ENCODE measurements around the gene APBA2. TPM values are rescaled to one million over a fixed set of nuclear protein-coding genes. Genes with fewer than 3 reads are reported as not detected.

APBA2 gene
- polyA plus RNA-seq, 1 donor: 3.5 TPM

DNA sequence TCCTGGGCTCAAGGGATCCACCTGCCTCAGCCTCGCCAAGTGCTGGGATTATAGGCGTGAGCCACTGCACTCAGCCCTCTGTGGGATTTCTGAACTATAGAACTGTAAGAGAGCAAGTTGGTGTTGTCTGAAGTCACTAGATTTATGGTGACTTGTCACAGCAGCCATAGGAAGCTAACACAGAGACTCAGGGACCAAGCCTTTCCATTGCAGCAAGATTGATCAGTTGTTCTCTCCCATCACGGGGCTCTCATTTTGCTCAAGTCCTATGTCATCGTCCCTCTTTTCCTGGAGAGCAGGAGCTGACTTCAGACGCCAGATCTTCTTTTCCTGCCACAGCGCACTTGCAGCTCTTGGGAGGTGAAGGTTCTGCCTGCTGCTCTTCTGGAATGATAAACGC lies 61.0 kb downstream of the APBA2 start:
- Histone ChIP-seq H3K36me3 (ENCODE audit: control insufficient read depth, insufficient read depth, low read length) (no peaks in the 10 kb centered on the region), H3K27me3 (ENCODE audit: control insufficient read depth, insufficient read depth, low read length) (no peaks in the 10 kb centered on the region), H3K9me3 (ENCODE audit: control insufficient read depth, low read depth, low read length) (no peaks in the 10 kb centered on the region), H3K4me1 (ENCODE audit: control insufficient read depth, insufficient read depth, low read length) (no peaks in the 10 kb centered on the region), H3K4me3 (ENCODE audit: low read length) (no peak overlapping the region), H3K27ac (ENCODE audit: low read length) (no peak overlapping the region)
- WGBS (ENCODE audit: insufficient coverage, low lambda C conversion rate): no CpG with 5 or more reads among the region's 7 CpGs
- DNase-seq: no peak

- DNase-seq: no peak
- H3K27ac ChIP-seq (ENCODE audit: low read length): no peak overlapping the region
- H3K9me3 ChIP-seq (ENCODE audit: control insufficient read depth, low read depth, low read length): no peaks in the 10 kb centered on the region
- H3K27me3 ChIP-seq (ENCODE audit: control insufficient read depth, insufficient read depth, low read length): no peaks in the 10 kb centered on the region
- no CpG with 5 or more reads among the region's 7 CpGs for WGBS (ENCODE audit: insufficient coverage, low lambda C conversion rate)
- H3K4me1 ChIP-seq (ENCODE audit: control insufficient read depth, insufficient read depth, low read length): no peaks in the 10 kb centered on the region
- H3K36me3 ChIP-seq (ENCODE audit: control insufficient read depth, insufficient read depth, low read length): no peaks in the 10 kb centered on the region
- H3K4me3 ChIP-seq (ENCODE audit: low read length): no peak overlapping the region
Measured at GRCh38 chr15:28947221-28947674, 61.5 kb downstream of the APBA2 start.

DNA sequence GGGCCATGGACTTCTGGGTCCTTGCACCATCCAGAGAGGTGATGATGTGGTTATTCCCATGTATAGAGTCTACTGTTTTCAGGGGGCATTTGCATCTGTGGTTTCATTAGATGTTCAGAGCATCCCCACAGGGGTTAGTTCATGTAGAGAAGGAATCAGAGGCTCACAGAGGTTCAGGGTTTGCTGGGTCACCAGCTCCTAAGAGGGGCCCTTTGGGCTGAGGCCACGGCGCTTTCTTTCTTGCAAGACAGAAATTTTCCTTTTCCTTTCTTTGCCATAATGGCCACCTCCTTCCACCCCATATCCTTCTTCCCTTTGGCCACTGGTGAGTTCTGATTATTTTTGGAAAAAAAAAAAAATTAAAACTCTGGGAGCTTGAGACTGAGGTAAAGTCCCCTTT lies 62.3 kb downstream of the APBA2 start:
- Histone ChIP-seq H3K4me3 (ENCODE audit: low read length) (no peak overlapping the region), H3K9me3 (ENCODE audit: control insufficient read depth, low read depth, low read length) (no peaks in the 10 kb centered on the region), H3K27me3 (ENCODE audit: control insufficient read depth, insufficient read depth, low read length) (no peaks in the 10 kb centered on the region), H3K27ac (ENCODE audit: low read length) (no peak overlapping the region), H3K4me1 (ENCODE audit: control insufficient read depth, insufficient read depth, low read length) (no peaks in the 10 kb centered on the region), H3K36me3 (ENCODE audit: control insufficient read depth, insufficient read depth, low read length) (no peaks in the 10 kb centered on the region)
- no CpG with 5 or more reads among the region's 2 CpGs for WGBS (ENCODE audit: insufficient coverage, low lambda C conversion rate)
- DNase-seq: no peak

DNA sequence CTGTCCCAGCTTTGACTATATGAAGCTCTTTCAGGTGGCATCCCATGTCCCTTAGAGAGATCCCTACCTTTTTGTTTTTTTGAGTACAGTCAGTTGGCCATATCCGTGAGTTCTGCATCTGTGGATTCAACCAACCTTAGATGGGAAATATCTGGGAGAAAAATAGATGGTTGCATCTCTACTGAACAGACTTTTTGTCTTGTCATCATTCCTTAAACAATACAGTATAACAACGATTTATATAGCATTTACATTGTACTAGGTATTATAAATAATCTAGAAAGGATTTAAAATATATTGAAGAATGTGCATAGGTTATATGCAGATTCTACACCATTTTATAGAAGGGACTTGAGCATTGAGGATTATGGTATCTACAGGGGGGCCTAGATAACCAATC lies 65.1 kb downstream of the APBA2 start:
- no peak for DNase-seq
- no peaks in the 10 kb centered on the region for H3K36me3 ChIP-seq (ENCODE audit: control insufficient read depth, insufficient read depth, low read length)
- no peaks in the 10 kb centered on the region for H3K4me1 ChIP-seq (ENCODE audit: control insufficient read depth, insufficient read depth, low read length)
- H3K27ac ChIP-seq (ENCODE audit: low read length): no peak overlapping the region
- no CpG with 5 or more reads among the region's 2 CpGs for WGBS (ENCODE audit: insufficient coverage, low lambda C conversion rate)
- H3K4me3 ChIP-seq (ENCODE audit: low read length): no peak overlapping the region
- H3K27me3 ChIP-seq (ENCODE audit: control insufficient read depth, insufficient read depth, low read length): no peaks in the 10 kb centered on the region
- H3K9me3 ChIP-seq (ENCODE audit: control insufficient read depth, low read depth, low read length): no peaks in the 10 kb centered on the region

GRCh38 chr15:28952666-28953491 lies 67.1 kb downstream of the APBA2 start:
- no peaks in the 10 kb centered on the region for H3K9me3 ChIP-seq (ENCODE audit: control insufficient read depth, low read depth, low read length)
- DNase-seq: no peak
- H3K27ac ChIP-seq (ENCODE audit: low read length): no peak overlapping the region
- no peak overlapping the region for H3K4me3 ChIP-seq (ENCODE audit: low read length)
- no peaks in the 10 kb centered on the region for H3K27me3 ChIP-seq (ENCODE audit: control insufficient read depth, insufficient read depth, low read length)
- H3K36me3 ChIP-seq (ENCODE audit: control insufficient read depth, insufficient read depth, low read length): no peaks in the 10 kb centered on the region
- H3K4me1 ChIP-seq (ENCODE audit: control insufficient read depth, insufficient read depth, low read length): no peaks in the 10 kb centered on the region
- WGBS (ENCODE audit: insufficient coverage, low lambda C conversion rate): no CpG with 5 or more reads among the region's 7 CpGs

GRCh38 chr15:28953573-28954195 lies 67.9 kb downstream of the APBA2 start:
- DNase-seq: no peak
- Histone ChIP-seq H3K36me3 (ENCODE audit: control insufficient read depth, insufficient read depth, low read length) (no peaks in the 10 kb centered on the region), H3K27me3 (ENCODE audit: control insufficient read depth, insufficient read depth, low read length) (no peaks in the 10 kb centered on the region), H3K9me3 (ENCODE audit: control insufficient read depth, low read depth, low read length) (no peaks in the 10 kb centered on the region), H3K4me3 (ENCODE audit: low read length) (no peak overlapping the region), H3K27ac (ENCODE audit: low read length) (no peak overlapping the region), H3K4me1 (ENCODE audit: control insufficient read depth, insufficient read depth, low read length) (no peaks in the 10 kb centered on the region)
- 64% methylated on average over 5 of the region's 15 CpGs for WGBS (ENCODE audit: insufficient coverage, low lambda C conversion rate)

DNA sequence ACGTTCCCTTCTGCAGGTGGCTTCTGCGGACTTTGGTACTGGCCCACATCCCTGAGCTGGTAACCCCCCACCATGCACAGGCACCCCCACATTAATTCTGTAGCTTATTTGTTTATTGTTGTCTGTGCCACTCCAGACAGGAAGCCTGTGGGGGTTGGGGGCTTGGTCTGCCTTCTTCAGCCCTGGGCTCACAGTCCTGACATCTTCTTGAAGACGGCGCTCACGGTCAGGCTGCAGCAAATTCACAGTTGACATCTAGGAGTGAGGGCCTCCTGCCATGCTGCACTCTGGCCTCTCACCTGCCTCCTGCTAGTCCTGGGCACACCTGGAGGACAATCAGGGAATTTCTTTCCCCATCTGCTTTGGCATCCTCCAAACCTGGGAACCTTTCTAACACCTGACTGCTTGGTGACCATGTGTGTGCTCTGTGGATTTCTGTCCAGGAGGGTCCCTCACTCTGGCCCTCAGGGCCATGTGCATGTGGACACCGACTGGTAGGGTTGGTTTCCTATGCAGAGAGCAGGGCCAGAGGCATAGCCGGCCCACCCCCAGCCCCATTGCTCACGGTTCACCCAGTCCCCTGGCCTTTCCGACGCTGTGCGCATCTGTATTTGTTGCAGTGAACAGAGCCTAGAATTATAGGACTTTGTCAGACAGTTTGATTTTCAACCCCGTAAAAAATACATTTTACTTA lies 68.8 kb downstream of the APBA2 start:
- no peak for DNase-seq
- 80% methylated on average over 1 of the region's 12 CpGs for WGBS (ENCODE audit: insufficient coverage, low lambda C conversion rate)
- no peaks in the 10 kb centered on the region for H3K4me1 ChIP-seq (ENCODE audit: control insufficient read depth, insufficient read depth, low read length)
- no peaks in the 10 kb centered on the region for H3K36me3 ChIP-seq (ENCODE audit: control insufficient read depth, insufficient read depth, low read length)
- H3K9me3 ChIP-seq (ENCODE audit: control insufficient read depth, low read depth, low read length): no peaks in the 10 kb centered on the region
- H3K4me3 ChIP-seq (ENCODE audit: low read length): no peak overlapping the region
- no peaks in the 10 kb centered on the region for H3K27me3 ChIP-seq (ENCODE audit: control insufficient read depth, insufficient read depth, low read length)
- no peak overlapping the region for H3K27ac ChIP-seq (ENCODE audit: low read length)

DNA sequence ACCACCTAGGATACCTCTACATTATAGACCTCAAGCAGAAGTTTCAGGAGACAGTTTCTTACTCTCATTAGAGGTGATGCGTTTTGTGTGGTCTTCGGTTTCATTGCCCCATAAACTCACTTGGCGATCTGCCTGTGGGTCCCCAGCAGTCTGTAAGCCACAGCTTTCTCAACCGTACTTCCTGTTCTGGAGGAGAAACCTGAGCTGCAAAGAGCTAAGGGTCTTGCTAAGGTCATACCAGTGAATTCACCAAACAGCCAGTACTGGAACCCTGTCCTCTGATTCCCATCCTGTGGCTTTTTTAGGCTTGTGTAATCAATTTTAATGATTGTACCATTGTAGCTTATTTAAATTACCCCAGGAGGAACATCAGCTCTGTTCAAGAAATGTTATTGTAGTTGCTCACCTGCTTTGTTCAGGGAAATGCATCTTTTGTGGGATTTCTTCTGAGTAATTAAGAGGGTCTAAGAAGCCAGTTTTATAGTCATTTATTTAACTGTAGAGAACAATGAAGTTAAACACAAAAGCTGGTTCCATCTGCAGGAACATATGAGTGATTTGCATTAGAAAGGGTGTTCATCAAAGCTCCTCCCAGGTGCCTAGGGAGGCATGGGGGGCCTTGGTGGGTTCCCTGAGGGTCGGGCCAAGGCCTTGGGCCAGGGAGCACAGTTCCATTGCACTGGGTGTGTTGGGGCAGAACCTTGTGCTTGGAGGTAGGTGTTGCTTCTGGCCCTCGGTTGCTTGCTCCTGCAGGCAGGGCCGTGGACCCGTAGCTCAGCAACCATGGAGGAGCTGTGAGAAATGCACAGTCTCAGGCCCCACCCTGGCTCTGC lies 69.6 kb downstream of the APBA2 start:
- DNase-seq: no peak
- Histone ChIP-seq H3K9me3 (ENCODE audit: control insufficient read depth, low read depth, low read length) (no peaks in the 10 kb centered on the region), H3K4me3 (ENCODE audit: low read length) (no peak overlapping the region), H3K27ac (ENCODE audit: low read length) (no peak overlapping the region), H3K4me1 (ENCODE audit: control insufficient read depth, insufficient read depth, low read length) (no peaks in the 10 kb centered on the region), H3K36me3 (ENCODE audit: control insufficient read depth, insufficient read depth, low read length) (no peaks in the 10 kb centered on the region), H3K27me3 (ENCODE audit: control insufficient read depth, insufficient read depth, low read length) (no peaks in the 10 kb centered on the region)
- WGBS (ENCODE audit: insufficient coverage, low lambda C conversion rate): no CpG with 5 or more reads among the region's 8 CpGs

GRCh38 chr15:28955993-28956421 lies 70.2 kb downstream of the APBA2 start:
- Histone ChIP-seq H3K36me3 (ENCODE audit: control insufficient read depth, insufficient read depth, low read length) (no peaks in the 10 kb centered on the region), H3K4me3 (ENCODE audit: low read length) (no peak overlapping the region), H3K9me3 (ENCODE audit: control insufficient read depth, low read depth, low read length) (no peaks in the 10 kb centered on the region), H3K27ac (ENCODE audit: low read length) (no peak overlapping the region), H3K4me1 (ENCODE audit: control insufficient read depth, insufficient read depth, low read length) (no peaks in the 10 kb centered on the region), H3K27me3 (ENCODE audit: control insufficient read depth, insufficient read depth, low read length) (no peaks in the 10 kb centered on the region)
- no CpG with 5 or more reads among the region's 5 CpGs for WGBS (ENCODE audit: insufficient coverage, low lambda C conversion rate)
- no peak for DNase-seq

- no peaks in the 10 kb centered on the region for H3K9me3 ChIP-seq (ENCODE audit: control insufficient read depth, low read depth, low read length)
- H3K36me3 ChIP-seq (ENCODE audit: control insufficient read depth, insufficient read depth, low read length): no peaks in the 10 kb centered on the region
- H3K27ac ChIP-seq (ENCODE audit: low read length): no peak overlapping the region
- H3K27me3 ChIP-seq (ENCODE audit: control insufficient read depth, insufficient read depth, low read length): no peaks in the 10 kb centered on the region
- H3K4me3 ChIP-seq (ENCODE audit: low read length): no peak overlapping the region
- DNase-seq: no peak
- WGBS (ENCODE audit: insufficient coverage, low lambda C conversion rate): 100% methylated on average over 1 of the region's 8 CpGs
- H3K4me1 ChIP-seq (ENCODE audit: control insufficient read depth, insufficient read depth, low read length): no peaks in the 10 kb centered on the region
Measured at GRCh38 chr15:28956491-28956890, 70.7 kb downstream of the APBA2 start.
